Panc1 (cell line): ENCODE results near the gene LETM1. TPM values are rescaled to one million over a fixed set of nuclear protein-coding genes. Genes with fewer than 3 reads are reported as not detected.
A peak's percentile ranks its signal among the peaks of the same experiment; 100 is the strongest.
"Not testable (repeated sequence)": the region's sequence is repeated elsewhere in the genome, so short reads cannot be mapped to it uniquely, and the experiment has no call there.

ENCODE experiments used
- ATAC-seq: fragments of 200-7000 bp; cut with Tn5 transposase; 2 replicates; pipeline ENCODE4 v1.9.1; 2020; ENCODE audit warnings: mild to moderate bottlenecking, moderate library complexity
- BruUV-seq: library from RNA; stranded (reverse); fragments of 400-500 nt; replicated peaks from 2 replicates; lab custom pipeline; 2021; lab: Mats Ljungman, UMichigan
- CTCF ChIA-PET: fragments of 300-600 bp; sonication (Branson Sonifier 250); formaldehyde crosslinking; loops from one replicate; lab custom pipeline; 2022; ENCODE audit warnings: antibody characterized with exemption; lab: Charles Lee
- POLR2A ChIA-PET: fragments of 300-600 bp; sonication (Branson Sonifier 250); formaldehyde crosslinking; loops from one replicate; lab custom pipeline; 2022; ENCODE audit warnings: antibody characterized with exemption; lab: Charles Lee
- DNase-seq: peaks from one replicate; pipeline ENCODE4 v3.0.0-alpha.2; 2010; ENCODE audit warnings: low read depth, low spot score
- H3K27ac ChIP-seq: 2 replicates; pipeline ENCODE4 v1.5.1; 2011; ENCODE audit warnings: mild to moderate bottlenecking, low read length, inconsistent platforms
- H3K27me3 ChIP-seq: fragments of 200-500 bp; sonication (Bioruptor generic); 2 replicates; pipeline ENCODE4 v1.6.0; 2014; ENCODE audit warnings: low read length, inconsistent platforms; ENCODE audit not compliant: control insufficient read depth, insufficient read depth
- H3K36me3 ChIP-seq: fragments of 200-500 bp; sonication (Bioruptor generic); 2 replicates; pipeline ENCODE4 v1.5.1; 2014; ENCODE audit warnings: inconsistent platforms, mild to moderate bottlenecking, low read length, moderate library complexity; ENCODE audit not compliant: control insufficient read depth, insufficient read depth
- H3K4me1 ChIP-seq: 2 replicates; pipeline ENCODE4 v1.5.1; 2011; ENCODE audit warnings: inconsistent platforms, mild to moderate bottlenecking, low read length, moderate library complexity; ENCODE audit not compliant: control insufficient read depth, insufficient read depth
- H3K4me3 ChIP-seq, 2 experiments: 2 replicates each; pipeline ENCODE4 v1.5.1; 2011 to 2012; ENCODE audit warnings: low read depth in 2 of 2, low read length in 2 of 2, mild to moderate bottlenecking in 2 of 2, inconsistent platforms in 1 of 2, moderate library complexity in 1 of 2
- H3K9me3 ChIP-seq: fragments of 200-500 bp; sonication (Bioruptor generic); 2 replicates; pipeline ENCODE4 v1.5.1; 2014; ENCODE audit warnings: low read depth, mild to moderate bottlenecking, inconsistent platforms, low read length, moderate library complexity; ENCODE audit not compliant: control insufficient read depth, insufficient read depth
- POLR2AphosphoS5 ChIP-seq: IDR thresholded peaks from 2 replicates; pipeline ENCODE4 v1.6.1; 2012; ENCODE audit warnings: mild to moderate bottlenecking, low read depth, low read length, moderate library complexity
- SIN3A ChIP-seq: IDR thresholded peaks from 2 replicates; pipeline ENCODE4 v1.6.1; 2012; ENCODE audit warnings: low read depth, mild to moderate bottlenecking, low read length, moderate library complexity, borderline replicate concordance; ENCODE audit not compliant: insufficient read depth
- TCF7L2 ChIP-seq: IDR thresholded peaks from 2 replicates; pipeline ENCODE4 v1.6.1; 2011; ENCODE audit warnings: mild to moderate bottlenecking, low read depth, low read length, inconsistent platforms
- in situ Hi-C: cut with HindIII; loops from 2 replicates; pipeline ENCODE4 v1.10.0; 2016; ENCODE audit warnings: low sequenced_read_pairs, low pct_unique_long_range_greater_than_20kb
- intact Hi-C: fragments of 100-400 bp; cut with micrococcal nuclease; formaldehyde crosslinking; loops from one replicate; pipeline ENCODE4 v1.10.0; 2022; ENCODE audit not compliant: unreplicated experiment
- total RNA-seq: library from RNA; stranded (reverse); gene quantifications from one replicate; pipeline ENCODE4 v1.2.1, GENCODE V29; 2021; ENCODE audit not compliant: unreplicated experiment
- TF ChIP-seq, protein P1 (sequence below), 2 experiments: IDR thresholded peaks; 2 replicates each; pipeline ENCODE4 v1.6.1; 2011 to 2012; ENCODE audit warnings: low read depth in 2 of 2, control low read depth in 1 of 2, low read length in 1 of 2, mild to moderate bottlenecking in 1 of 2, moderate library complexity in 1 of 2; ENCODE audit not compliant: insufficient read depth in 1 of 2
- TF ChIP-seq, protein P2 (sequence below): fragments of 450-650 bp; IDR thresholded peaks from 2 replicates; pipeline ENCODE4 v1.5.1; 2017; ENCODE audit warnings: mild to moderate bottlenecking

LETM1 gene
- total RNA-seq, 1 experiment from 2014 or later, result 67.6 TPM

DNA sequence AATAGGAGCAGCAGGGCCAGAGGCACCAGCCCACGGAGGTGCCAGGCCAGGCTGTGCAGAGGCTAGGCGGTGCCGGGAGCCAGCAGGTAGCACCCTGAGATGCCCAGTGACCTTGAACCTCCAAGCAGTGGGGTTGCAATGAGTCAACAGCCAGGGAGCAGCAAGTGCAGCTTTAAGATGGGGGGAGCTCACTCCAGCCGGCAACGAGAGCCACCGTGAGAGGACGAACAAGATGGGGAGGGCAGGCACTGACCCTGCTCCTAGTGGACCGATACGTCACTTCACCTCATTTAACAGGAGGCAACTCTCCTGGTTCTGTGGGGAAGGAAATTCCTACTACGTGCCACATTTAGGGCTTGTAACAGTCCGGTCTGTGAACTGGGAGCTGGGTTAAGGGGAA lies 4.8 kb downstream of the LETM1 start:
- intact Hi-C loops (no loop called here), in situ Hi-C loops (no loop called here)
- DNase-seq (no peak), ATAC-seq (no peak)
- H3K27ac ChIP-seq, result no peak overlapping the region
- no peaks in the 10 kb centered on the region for H3K9me3 ChIP-seq
- ChIA-PET CTCF (no interaction called here), POLR2A (no interaction called here)
- H3K4me3 ChIP-seq, result no peak overlapping the region
- no TSS peak for BruUV-seq
- peaks cover 15% of the 10 kb centered on the region for H3K4me1 ChIP-seq
- H3K36me3 ChIP-seq, result peaks cover 5% of the 10 kb centered on the region
- no peak for TF ChIP-seq SIN3A
- TF ChIP-seq POLR2AphosphoS5, result no peak
- TF ChIP-seq, protein P1, sequence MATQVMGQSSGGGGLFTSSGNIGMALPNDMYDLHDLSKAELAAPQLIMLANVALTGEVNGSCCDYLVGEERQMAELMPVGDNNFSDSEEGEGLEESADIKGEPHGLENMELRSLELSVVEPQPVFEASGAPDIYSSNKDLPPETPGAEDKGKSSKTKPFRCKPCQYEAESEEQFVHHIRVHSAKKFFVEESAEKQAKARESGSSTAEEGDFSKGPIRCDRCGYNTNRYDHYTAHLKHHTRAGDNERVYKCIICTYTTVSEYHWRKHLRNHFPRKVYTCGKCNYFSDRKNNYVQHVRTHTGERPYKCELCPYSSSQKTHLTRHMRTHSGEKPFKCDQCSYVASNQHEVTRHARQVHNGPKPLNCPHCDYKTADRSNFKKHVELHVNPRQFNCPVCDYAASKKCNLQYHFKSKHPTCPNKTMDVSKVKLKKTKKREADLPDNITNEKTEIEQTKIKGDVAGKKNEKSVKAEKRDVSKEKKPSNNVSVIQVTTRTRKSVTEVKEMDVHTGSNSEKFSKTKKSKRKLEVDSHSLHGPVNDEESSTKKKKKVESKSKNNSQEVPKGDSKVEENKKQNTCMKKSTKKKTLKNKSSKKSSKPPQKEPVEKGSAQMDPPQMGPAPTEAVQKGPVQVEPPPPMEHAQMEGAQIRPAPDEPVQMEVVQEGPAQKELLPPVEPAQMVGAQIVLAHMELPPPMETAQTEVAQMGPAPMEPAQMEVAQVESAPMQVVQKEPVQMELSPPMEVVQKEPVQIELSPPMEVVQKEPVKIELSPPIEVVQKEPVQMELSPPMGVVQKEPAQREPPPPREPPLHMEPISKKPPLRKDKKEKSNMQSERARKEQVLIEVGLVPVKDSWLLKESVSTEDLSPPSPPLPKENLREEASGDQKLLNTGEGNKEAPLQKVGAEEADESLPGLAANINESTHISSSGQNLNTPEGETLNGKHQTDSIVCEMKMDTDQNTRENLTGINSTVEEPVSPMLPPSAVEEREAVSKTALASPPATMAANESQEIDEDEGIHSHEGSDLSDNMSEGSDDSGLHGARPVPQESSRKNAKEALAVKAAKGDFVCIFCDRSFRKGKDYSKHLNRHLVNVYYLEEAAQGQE (IDR thresholded peaks at IDR 0.05; ENCODE audit: insufficient read depth in 1 of 2, low read depth in 2 of 2, low read length in 1 of 2), result no peak
- TF ChIP-seq, protein P2, sequence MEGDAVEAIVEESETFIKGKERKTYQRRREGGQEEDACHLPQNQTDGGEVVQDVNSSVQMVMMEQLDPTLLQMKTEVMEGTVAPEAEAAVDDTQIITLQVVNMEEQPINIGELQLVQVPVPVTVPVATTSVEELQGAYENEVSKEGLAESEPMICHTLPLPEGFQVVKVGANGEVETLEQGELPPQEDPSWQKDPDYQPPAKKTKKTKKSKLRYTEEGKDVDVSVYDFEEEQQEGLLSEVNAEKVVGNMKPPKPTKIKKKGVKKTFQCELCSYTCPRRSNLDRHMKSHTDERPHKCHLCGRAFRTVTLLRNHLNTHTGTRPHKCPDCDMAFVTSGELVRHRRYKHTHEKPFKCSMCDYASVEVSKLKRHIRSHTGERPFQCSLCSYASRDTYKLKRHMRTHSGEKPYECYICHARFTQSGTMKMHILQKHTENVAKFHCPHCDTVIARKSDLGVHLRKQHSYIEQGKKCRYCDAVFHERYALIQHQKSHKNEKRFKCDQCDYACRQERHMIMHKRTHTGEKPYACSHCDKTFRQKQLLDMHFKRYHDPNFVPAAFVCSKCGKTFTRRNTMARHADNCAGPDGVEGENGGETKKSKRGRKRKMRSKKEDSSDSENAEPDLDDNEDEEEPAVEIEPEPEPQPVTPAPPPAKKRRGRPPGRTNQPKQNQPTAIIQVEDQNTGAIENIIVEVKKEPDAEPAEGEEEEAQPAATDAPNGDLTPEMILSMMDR, result no peak
- no peak for TF ChIP-seq TCF7L2
- H3K27me3 ChIP-seq, result no peaks in the 10 kb centered on the region

DNA sequence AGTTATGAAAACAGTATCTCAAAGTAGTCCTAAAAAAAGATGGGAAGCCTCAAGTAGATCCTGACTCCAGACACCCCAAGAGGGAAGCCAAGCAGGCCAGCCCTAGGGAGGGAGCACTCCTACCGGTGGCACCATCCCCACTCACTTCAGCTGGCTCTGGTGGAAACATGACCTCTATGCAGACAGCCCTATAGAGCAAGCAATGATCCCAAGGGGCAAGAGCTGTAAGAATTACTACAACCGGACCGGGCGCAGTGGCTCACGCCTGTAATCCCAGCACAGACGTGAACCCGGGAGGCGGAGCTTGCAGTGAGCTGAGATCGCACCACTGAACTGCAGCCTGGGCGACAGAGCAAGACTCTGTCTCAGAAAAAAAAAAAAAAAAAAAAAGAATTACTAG lies 5.7 kb downstream of the LETM1 start:
- ATAC-seq (no peak), DNase-seq (no peak)
- Histone ChIP-seq H3K27me3 (no peaks in the 10 kb centered on the region), H3K27ac (no peak overlapping the region), H3K4me1 (peaks cover 15% of the 10 kb centered on the region), H3K4me3 (no peak overlapping the region), H3K36me3 (peaks cover 4% of the 10 kb centered on the region), H3K9me3 (no peaks in the 10 kb centered on the region)
- intact Hi-C loops (no loop called here), in situ Hi-C loops (no loop called here)
- no peak for TF ChIP-seq SIN3A
- TF ChIP-seq TCF7L2, result no peak
- no TSS peak for BruUV-seq
- POLR2A ChIA-PET, result no interaction called here
- CTCF ChIA-PET, result interaction anchor here (0.7 kb wide), 2 partner anchors 19 to 120 kb away, joined by 4 to 7 read pairs; no protein-coding TSS in a partner anchor

DNA sequence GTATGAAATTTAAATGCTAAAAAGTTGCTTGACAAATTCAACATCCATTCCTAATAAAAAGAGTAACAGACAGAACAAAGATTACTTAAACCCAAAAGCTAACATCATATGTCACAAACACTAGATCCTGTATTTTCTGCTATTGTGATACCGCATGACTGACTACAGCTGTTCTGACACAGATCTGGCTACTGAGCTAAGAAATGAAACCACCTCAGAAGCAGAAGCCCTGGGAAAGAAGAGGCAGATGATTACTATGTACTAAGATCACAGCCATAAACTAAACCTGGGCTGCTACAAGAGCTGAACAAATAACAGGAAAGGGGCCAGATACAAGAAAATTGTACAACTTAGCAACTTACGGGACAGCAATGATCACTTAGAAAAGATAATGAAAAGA lies 9.4 kb downstream of the LETM1 start:
- DNase-seq, result no peak
- BruUV-seq, result TSS peak; percentile 56
- POLR2A ChIA-PET, result no interaction called here
- Histone ChIP-seq H3K27ac (no peak overlapping the region), H3K4me1 (peaks cover under 1% of the 10 kb centered on the region; the same call in 1 of the 2 replicates), H3K9me3 (no peaks in the 10 kb centered on the region), H3K27me3 (no peaks in the 10 kb centered on the region), H3K36me3 (no peaks in the 10 kb centered on the region; the same call in 1 of the 2 replicates), H3K4me3 (no peak overlapping the region)
- intact Hi-C loops (no loop called here), in situ Hi-C loops (no loop called here)
- TF ChIP-seq, protein P1 (IDR thresholded peaks at IDR 0.05; ENCODE audit: insufficient read depth in 1 of 2, low read depth in 2 of 2, low read length in 1 of 2), result no peak
- TF ChIP-seq, protein P2, result no peak
- TF ChIP-seq POLR2AphosphoS5 (no peak), SIN3A (no peak), TCF7L2 (no peak)
- no peak for ATAC-seq
- CTCF ChIA-PET, result no interaction called here

DNA sequence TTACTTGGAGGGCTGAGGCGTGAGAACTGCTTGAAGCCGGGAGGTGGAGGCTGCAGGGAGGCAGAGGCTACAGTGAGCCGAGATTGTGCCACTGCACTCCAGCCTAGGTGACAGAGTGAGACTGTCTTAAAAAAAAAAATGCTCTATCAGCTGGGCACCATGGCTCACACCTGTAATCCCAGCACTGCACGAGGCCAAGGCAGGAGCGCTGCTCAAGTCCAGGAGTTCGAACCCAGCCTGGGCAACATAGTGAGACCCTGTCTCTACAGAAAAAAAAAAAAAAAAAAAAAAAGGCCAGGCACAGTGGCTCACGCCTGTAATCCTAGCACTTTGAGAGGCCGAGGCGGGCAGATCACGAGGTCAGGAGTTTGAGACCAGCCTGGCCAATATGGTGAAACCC lies 11.3 kb downstream of the LETM1 start:
- in situ Hi-C loops, H3K27ac ChIP-seq, DNase-seq, H3K9me3 ChIP-seq, intact Hi-C loops, H3K27me3 ChIP-seq, CTCF ChIA-PET, H3K4me3 ChIP-seq, ATAC-seq, H3K36me3 ChIP-seq, POLR2A ChIA-PET, BruUV-seq, H3K4me1 ChIP-seq: not testable (repeated sequence)
